ENCODE measurements around the gene GLI3.
A peak's percentile ranks its signal among the peaks of the same experiment; 100 is the strongest.

The GLI3 gene

GRCh38 chr7:42193471-42194129 lies 43.4 kb downstream of the GLI3 start:
- CTCF ChIA-PET: interaction anchor here (0.6 kb wide), 1 partner anchor 126 kb away, joined by 4 read pairs; no protein-coding TSS in a partner anchor
- TF ChIP-seq PKNOX1 (IDR thresholded peaks at IDR 0.05): 0 out of 2 replicates have a peak, but pooled peaks have one; percentile 14
- TF ChIP-seq ARNT (IDR thresholded peaks at IDR 0.05): no peak
- TF ChIP-seq CTBP1 (IDR thresholded peaks at IDR 0.05; ENCODE audit: borderline replicate concordance): no peak
- no peak for TF ChIP-seq L3MBTL2 (conservative IDR thresholded peaks at IDR 0.05)
- TF ChIP-seq SUZ12 (IDR thresholded peaks at IDR 0.05): no peak
- no peak for TF ChIP-seq ZNF384 (IDR thresholded peaks at IDR 0.05)
- POLR2A ChIA-PET: interaction anchor here (0.6 kb wide), 1 partner anchor 39 kb away, joined by 3 read pairs; no protein-coding TSS in a partner anchor
- DNase-seq (ENCODE audit: extremely low spot score): no peak

GRCh38 chr7:42192851-42193461 lies 44.1 kb downstream of the GLI3 start:
- no peak for TF ChIP-seq ARNT (IDR thresholded peaks at IDR 0.05)
- 0 out of 2 replicates have a peak, but pooled peaks have one; percentile 21 for TF ChIP-seq ZNF384 (IDR thresholded peaks at IDR 0.05)
- peak; percentile 41 for DNase-seq (ENCODE audit: extremely low spot score)
- CTCF ChIA-PET: interaction anchor here (0.6 to 1.1 kb wide), 2 partner anchors 40 to 125 kb away, joined by 3 to 4 read pairs; no protein-coding TSS in a partner anchor
- POLR2A ChIA-PET: interaction anchor here (0.6 kb wide), 1 partner anchor 40 kb away, joined by 3 read pairs; no protein-coding TSS in a partner anchor

GRCh38 chr7:42192066-42192465 lies 44.9 kb downstream of the GLI3 start:
- TF ChIP-seq HDGF (IDR thresholded peaks at IDR 0.05; ENCODE audit: borderline replicate concordance) (no peak), PKNOX1 (IDR thresholded peaks at IDR 0.05) (0 out of 2 replicates have a peak, but pooled peaks have one; percentile 14)
- ChIA-PET CTCF (interaction anchor here (1.1 kb wide), 1 partner anchor 40 kb away, joined by 3 read pairs; no protein-coding TSS in a partner anchor), POLR2A (no interaction called here)
- no peak for DNase-seq (ENCODE audit: extremely low spot score)

- TF ChIP-seq L3MBTL2 (conservative IDR thresholded peaks at IDR 0.05) (no peak), FOXA1 (IDR thresholded peaks at IDR 0.05) (no peak), CTBP1 (IDR thresholded peaks at IDR 0.05; ENCODE audit: borderline replicate concordance) (no peak), NFRKB (IDR thresholded peaks at IDR 0.05) (no peak), ZNF384 (IDR thresholded peaks at IDR 0.05) (no peak), LEF1 (IDR thresholded peaks at IDR 0.05; ENCODE audit: borderline replicate concordance) (no peak), TARDBP (IDR thresholded peaks at IDR 0.05) (no peak), FOXM1 (IDR thresholded peaks at IDR 0.05; ENCODE audit: borderline replicate concordance) (no peak), SUZ12 (IDR thresholded peaks at IDR 0.05) (no peak), PKNOX1 (IDR thresholded peaks at IDR 0.05) (no peak), HDGF (IDR thresholded peaks at IDR 0.05; ENCODE audit: borderline replicate concordance) (no peak), ELF4 (IDR thresholded peaks at IDR 0.05) (no peak), ARNT (IDR thresholded peaks at IDR 0.05) (no peak)
- ChIA-PET POLR2A (no interaction called here), CTCF (no interaction called here)
- DNase-seq (ENCODE audit: extremely low spot score): no peak
Observed at GRCh38 chr7:42189535-42189934, 47.5 kb downstream of the GLI3 start.

GRCh38 chr7:42186151-42186550 lies 50.9 kb downstream of the GLI3 start:
- POLR2A ChIA-PET: no interaction called here
- no peak for TF ChIP-seq BHLHE40 (IDR thresholded peaks at IDR 0.05; ENCODE audit: borderline replicate concordance)
- no peak for TF ChIP-seq LEF1 (IDR thresholded peaks at IDR 0.05; ENCODE audit: borderline replicate concordance)
- no peak for TF ChIP-seq ELF4 (IDR thresholded peaks at IDR 0.05)
- TF ChIP-seq CTBP1 (IDR thresholded peaks at IDR 0.05; ENCODE audit: borderline replicate concordance): no peak
- TF ChIP-seq SUZ12 (IDR thresholded peaks at IDR 0.05): no peak
- no peak for TF ChIP-seq TARDBP (IDR thresholded peaks at IDR 0.05)
- TF ChIP-seq FOXA1 (IDR thresholded peaks at IDR 0.05): no peak
- no peak for TF ChIP-seq FOXK2 (IDR thresholded peaks at IDR 0.05)
- TF ChIP-seq HDGF (IDR thresholded peaks at IDR 0.05; ENCODE audit: borderline replicate concordance): no peak
- no peak for TF ChIP-seq NFRKB (IDR thresholded peaks at IDR 0.05)
- TF ChIP-seq FOXM1 (IDR thresholded peaks at IDR 0.05; ENCODE audit: borderline replicate concordance): no peak
- TF ChIP-seq SP1 (IDR thresholded peaks at IDR 0.05): no peak
- TF ChIP-seq PKNOX1 (IDR thresholded peaks at IDR 0.05): no peak
- TF ChIP-seq ZNF384 (IDR thresholded peaks at IDR 0.05): no peak
- no peak for TF ChIP-seq ARNT (IDR thresholded peaks at IDR 0.05)
- no peak for TF ChIP-seq L3MBTL2 (conservative IDR thresholded peaks at IDR 0.05)
- CTCF ChIA-PET: interaction anchor here (0.5 to 1.3 kb wide), 6 partner anchors 9 to 122 kb away, joined by 3 to 7 read pairs (median 4); no protein-coding TSS in a partner anchor
- peak; percentile 35 for DNase-seq (ENCODE audit: extremely low spot score)

GRCh38 chr7:42185726-42186125 lies 51.3 kb downstream of the GLI3 start:
- no peak for DNase-seq (ENCODE audit: extremely low spot score)
- ChIA-PET CTCF (interaction anchor here (0.5 to 1.3 kb wide), 6 partner anchors 8 to 122 kb away, joined by 3 to 7 read pairs (median 4); no protein-coding TSS in a partner anchor), POLR2A (no interaction called here)
- TF ChIP-seq SUZ12 (IDR thresholded peaks at IDR 0.05): no peak
- no peak for TF ChIP-seq ZNF384 (IDR thresholded peaks at IDR 0.05)
